ENCODE results near the gene CNOT6. TPM values are rescaled to one million over a fixed set of nuclear protein-coding genes. Genes with fewer than 3 reads are reported as not detected.

CNOT6 gene
- total and polyA plus RNA-seq, 4 donors = 1.4 to 25.0 (median 4.2) TPM

DNA sequence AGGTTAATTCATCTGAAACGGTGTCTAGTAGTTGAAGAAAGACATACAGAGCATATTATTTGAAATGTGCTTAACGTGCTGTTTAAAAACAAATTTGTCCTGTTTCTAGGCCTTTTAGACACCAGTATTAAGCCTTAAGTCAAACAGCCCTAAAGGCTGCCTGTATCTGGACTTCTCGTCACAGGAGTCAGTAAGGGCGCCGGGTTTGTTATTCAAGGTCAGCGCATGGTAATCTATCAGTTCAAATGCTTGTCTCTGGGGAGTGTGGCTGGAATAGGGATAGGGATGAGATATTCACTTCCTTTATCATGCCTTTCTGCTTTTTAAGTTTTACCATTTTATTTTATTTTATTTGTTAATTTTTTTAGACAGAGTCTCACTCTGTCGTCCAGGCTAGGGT, 9.4 kb upstream of the CNOT6 start:
- WGBS = 53% methylated on average over 7 of the region's 7 CpGs
- Histone ChIP-seq H3K27me3 (ENCODE audit: control insufficient read depth in 4 of 4, insufficient read depth in 4 of 4, low read length in 3 of 4) (no peaks in the 10 kb centered on the region), H3K27ac (ENCODE audit: low read depth in 1 of 2, low read length in 2 of 2) (no peak overlapping the region), H3K9ac (ENCODE audit: low read depth in 1 of 2, low read length in 2 of 2) (no peak overlapping the region), H3K4me3 (ENCODE audit: low read depth in 1 of 3, low read length in 3 of 3) (no peak overlapping the region), H3K36me3 (ENCODE audit: control insufficient read depth in 4 of 4, insufficient read depth in 3 of 4, low read depth in 1 of 4, low read length in 3 of 4) (peaks cover 0 to 2% (median 0%) of the 10 kb centered on the region in 4 donors), H3K9me3 (ENCODE audit: control insufficient read depth in 4 of 4, low read length in 3 of 4) (no peaks in the 10 kb centered on the region), H3K4me1 (ENCODE audit: control insufficient read depth in 4 of 4, insufficient read depth in 4 of 4, low read length in 3 of 4) (no peaks in the 10 kb centered on the region)
- TF ChIP-seq YY1 (IDR thresholded peaks at IDR 0.05) = no peak
- TF ChIP-seq, protein P1, sequence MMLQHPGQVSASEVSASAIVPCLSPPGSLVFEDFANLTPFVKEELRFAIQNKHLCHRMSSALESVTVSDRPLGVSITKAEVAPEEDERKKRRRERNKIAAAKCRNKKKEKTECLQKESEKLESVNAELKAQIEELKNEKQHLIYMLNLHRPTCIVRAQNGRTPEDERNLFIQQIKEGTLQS (IDR thresholded peaks at IDR 0.05) = no peak
- no peak for TF ChIP-seq FOXA1 (IDR thresholded peaks at IDR 0.05)
- no peak for TF ChIP-seq SP1 (IDR thresholded peaks at IDR 0.05)
- TF ChIP-seq RXRA (IDR thresholded peaks at IDR 0.05) = no peak
- no peak for TF ChIP-seq HNF4G (IDR thresholded peaks at IDR 0.05)
- TF ChIP-seq, protein P2, sequence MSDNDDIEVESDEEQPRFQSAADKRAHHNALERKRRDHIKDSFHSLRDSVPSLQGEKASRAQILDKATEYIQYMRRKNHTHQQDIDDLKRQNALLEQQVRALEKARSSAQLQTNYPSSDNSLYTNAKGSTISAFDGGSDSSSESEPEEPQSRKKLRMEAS (IDR thresholded peaks at IDR 0.05) = no peak
- no peak for TF ChIP-seq EGR1 (IDR thresholded peaks at IDR 0.05; ENCODE audit: low read depth in 2 of 2)
- TF ChIP-seq GABPA (IDR thresholded peaks at IDR 0.05 in 1 of 2, conservative IDR thresholded peaks at IDR 0.05 in 1 of 2) = no peak
- no peak for TF ChIP-seq HNF4A (conservative IDR thresholded peaks at IDR 0.05)
- TF ChIP-seq, protein P3, sequence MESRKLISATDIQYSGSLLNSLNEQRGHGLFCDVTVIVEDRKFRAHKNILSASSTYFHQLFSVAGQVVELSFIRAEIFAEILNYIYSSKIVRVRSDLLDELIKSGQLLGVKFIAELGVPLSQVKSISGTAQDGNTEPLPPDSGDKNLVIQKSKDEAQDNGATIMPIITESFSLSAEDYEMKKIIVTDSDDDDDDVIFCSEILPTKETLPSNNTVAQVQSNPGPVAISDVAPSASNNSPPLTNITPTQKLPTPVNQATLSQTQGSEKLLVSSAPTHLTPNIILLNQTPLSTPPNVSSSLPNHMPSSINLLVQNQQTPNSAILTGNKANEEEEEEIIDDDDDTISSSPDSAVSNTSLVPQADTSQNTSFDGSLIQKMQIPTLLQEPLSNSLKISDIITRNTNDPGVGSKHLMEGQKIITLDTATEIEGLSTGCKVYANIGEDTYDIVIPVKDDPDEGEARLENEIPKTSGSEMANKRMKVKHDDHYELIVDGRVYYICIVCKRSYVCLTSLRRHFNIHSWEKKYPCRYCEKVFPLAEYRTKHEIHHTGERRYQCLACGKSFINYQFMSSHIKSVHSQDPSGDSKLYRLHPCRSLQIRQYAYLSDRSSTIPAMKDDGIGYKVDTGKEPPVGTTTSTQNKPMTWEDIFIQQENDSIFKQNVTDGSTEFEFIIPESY (IDR thresholded peaks at IDR 0.05) = no peak
- DNase-seq (ENCODE audit: low spot score) = no peak

DNA sequence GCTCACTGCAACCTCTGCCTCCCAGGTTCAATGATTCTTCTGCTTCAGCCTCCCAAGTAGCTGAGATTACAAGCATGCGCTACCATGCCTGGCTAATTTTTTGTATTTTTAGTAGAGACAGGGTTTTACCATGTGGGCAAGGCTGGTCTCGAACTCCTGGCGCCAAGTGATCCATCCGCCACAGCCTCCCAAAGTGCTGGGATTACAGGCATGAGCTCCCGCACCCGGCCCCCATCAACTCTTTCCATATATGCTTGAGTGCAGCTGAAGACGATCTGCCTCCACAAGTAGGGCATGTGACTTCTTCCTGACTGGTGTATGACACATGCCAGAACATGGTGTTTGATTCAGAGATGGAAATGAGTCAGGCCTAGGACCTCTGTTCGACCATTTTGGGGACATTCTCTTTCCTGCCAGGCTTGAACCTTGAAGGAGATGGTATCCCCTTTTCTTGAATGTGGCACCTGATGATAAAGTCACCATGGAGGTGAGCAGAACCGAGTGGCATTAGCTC, 7.5 kb upstream of the CNOT6 start:
- TF ChIP-seq RXRA (IDR thresholded peaks at IDR 0.05) (no peak), EGR1 (IDR thresholded peaks at IDR 0.05; ENCODE audit: low read depth in 2 of 2) (no peak), HNF4G (IDR thresholded peaks at IDR 0.05) (no peak)
- TF ChIP-seq, protein P1 (IDR thresholded peaks at IDR 0.05) = no peak
- Histone ChIP-seq H3K4me1 (ENCODE audit: control insufficient read depth in 4 of 4, insufficient read depth in 4 of 4, low read length in 3 of 4) (no peaks in the 10 kb centered on the region), H3K36me3 (ENCODE audit: control insufficient read depth in 4 of 4, insufficient read depth in 3 of 4, low read depth in 1 of 4, low read length in 3 of 4) (peaks cover 0 to 2% (median 0%) of the 10 kb centered on the region in 4 donors), H3K9me3 (ENCODE audit: control insufficient read depth in 4 of 4, low read length in 3 of 4) (no peaks in the 10 kb centered on the region), H3K27me3 (ENCODE audit: control insufficient read depth in 4 of 4, insufficient read depth in 4 of 4, low read length in 3 of 4) (no peaks in the 10 kb centered on the region), H3K27ac (ENCODE audit: low read depth in 1 of 2, low read length in 2 of 2) (no peak overlapping the region), H3K9ac (ENCODE audit: low read depth in 1 of 2, low read length in 2 of 2) (no peak overlapping the region), H3K4me3 (ENCODE audit: low read depth in 1 of 3, low read length in 3 of 3) (no peak overlapping the region)
- no peak for DNase-seq (ENCODE audit: low spot score)
- 94% methylated on average over 9 of the region's 9 CpGs for WGBS

DNA sequence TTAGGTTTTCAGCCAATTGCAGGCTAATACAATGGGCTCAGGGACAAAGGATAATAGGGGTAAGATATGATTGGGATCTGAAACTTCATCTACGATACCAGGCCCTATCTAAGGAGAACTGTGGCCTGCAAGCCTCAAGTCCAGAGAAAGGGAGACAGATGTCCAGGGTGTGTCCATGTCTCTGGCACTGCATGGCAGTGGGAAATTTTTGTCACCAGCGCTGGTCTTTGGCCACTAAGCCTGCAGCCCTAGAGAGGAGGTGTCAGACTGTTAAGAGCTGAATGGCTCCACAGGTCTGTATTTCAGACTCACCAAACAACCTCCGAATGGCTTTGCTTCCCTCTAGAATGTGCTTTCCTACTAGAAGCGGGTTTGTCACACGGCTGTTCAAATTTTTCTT, 6.6 kb upstream of the CNOT6 start:
- 96% methylated on average over 5 of the region's 5 CpGs for WGBS
- no peaks in the 10 kb centered on the region for H3K27me3 ChIP-seq (ENCODE audit: control insufficient read depth in 4 of 4, insufficient read depth in 4 of 4, low read length in 3 of 4)
- no peak overlapping the region for H3K27ac ChIP-seq (ENCODE audit: low read depth in 1 of 2, low read length in 2 of 2)
- no peak overlapping the region for H3K9ac ChIP-seq (ENCODE audit: low read depth in 1 of 2, low read length in 2 of 2)
- H3K4me3 ChIP-seq (ENCODE audit: low read depth in 1 of 3, low read length in 3 of 3) = no peak overlapping the region
- H3K36me3 ChIP-seq (ENCODE audit: control insufficient read depth in 4 of 4, insufficient read depth in 3 of 4, low read depth in 1 of 4, low read length in 3 of 4) = peaks cover 0 to 2% (median 0%) of the 10 kb centered on the region in 4 donors
- DNase-seq (ENCODE audit: low spot score) = no peak
- no peaks in the 10 kb centered on the region for H3K9me3 ChIP-seq (ENCODE audit: control insufficient read depth in 4 of 4, low read length in 3 of 4)
- no peaks in the 10 kb centered on the region for H3K4me1 ChIP-seq (ENCODE audit: control insufficient read depth in 4 of 4, insufficient read depth in 4 of 4, low read length in 3 of 4)
- TF ChIP-seq, protein P4, sequence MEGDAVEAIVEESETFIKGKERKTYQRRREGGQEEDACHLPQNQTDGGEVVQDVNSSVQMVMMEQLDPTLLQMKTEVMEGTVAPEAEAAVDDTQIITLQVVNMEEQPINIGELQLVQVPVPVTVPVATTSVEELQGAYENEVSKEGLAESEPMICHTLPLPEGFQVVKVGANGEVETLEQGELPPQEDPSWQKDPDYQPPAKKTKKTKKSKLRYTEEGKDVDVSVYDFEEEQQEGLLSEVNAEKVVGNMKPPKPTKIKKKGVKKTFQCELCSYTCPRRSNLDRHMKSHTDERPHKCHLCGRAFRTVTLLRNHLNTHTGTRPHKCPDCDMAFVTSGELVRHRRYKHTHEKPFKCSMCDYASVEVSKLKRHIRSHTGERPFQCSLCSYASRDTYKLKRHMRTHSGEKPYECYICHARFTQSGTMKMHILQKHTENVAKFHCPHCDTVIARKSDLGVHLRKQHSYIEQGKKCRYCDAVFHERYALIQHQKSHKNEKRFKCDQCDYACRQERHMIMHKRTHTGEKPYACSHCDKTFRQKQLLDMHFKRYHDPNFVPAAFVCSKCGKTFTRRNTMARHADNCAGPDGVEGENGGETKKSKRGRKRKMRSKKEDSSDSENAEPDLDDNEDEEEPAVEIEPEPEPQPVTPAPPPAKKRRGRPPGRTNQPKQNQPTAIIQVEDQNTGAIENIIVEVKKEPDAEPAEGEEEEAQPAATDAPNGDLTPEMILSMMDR (IDR thresholded peaks at IDR 0.05; ENCODE audit: low read depth, low read length, missing input control) = no peak
- TF ChIP-seq, protein P2 (IDR thresholded peaks at IDR 0.05) = no peak
- TF ChIP-seq HNF4A (conservative IDR thresholded peaks at IDR 0.05) = no peak
- TF ChIP-seq SP1 (IDR thresholded peaks at IDR 0.05) = no peak
- no peak for TF ChIP-seq GABPA (IDR thresholded peaks at IDR 0.05 in 1 of 2, conservative IDR thresholded peaks at IDR 0.05 in 1 of 2)
- no peak for TF ChIP-seq FOXA2 (IDR thresholded peaks at IDR 0.05)
- no peak for TF ChIP-seq EGR1 (IDR thresholded peaks at IDR 0.05; ENCODE audit: low read depth in 2 of 2)
